Calu3 (cell line): Measurements from ENCODE around the gene CELSR1. TPM values are rescaled to one million over a fixed set of nuclear protein-coding genes. Genes with fewer than 3 reads are reported as not detected.

ENCODE experiments used
- BruUV-seq: library from RNA; stranded (reverse); fragments of 400-500 nt; replicated peaks from 2 replicates; lab custom pipeline; 2021; lab: Mats Ljungman, UMichigan
- CTCF ChIA-PET: fragments of 300-600 bp; sonication (Branson Sonifier 250); formaldehyde crosslinking; loops from one replicate; lab custom pipeline; 2022; ENCODE audit warnings: antibody characterized with exemption; lab: Charles Lee
- DNase-seq: peaks from one replicate; pipeline ENCODE4 v3.0.0; 2022
- H3K27ac Mint-ChIP-seq: one replicate; pipeline ENCODE4 v1.8.0; 2022; ENCODE audit warnings: mixed read lengths; ENCODE audit not compliant: unreplicated experiment
- H3K27me3 Mint-ChIP-seq: one replicate; pipeline ENCODE4 v1.8.0; 2022; ENCODE audit warnings: mixed read lengths; ENCODE audit not compliant: unreplicated experiment
- H3K36me3 Mint-ChIP-seq: one replicate; pipeline ENCODE4 v1.8.0; 2022; ENCODE audit warnings: mild to moderate bottlenecking, moderate library complexity, mixed read lengths; ENCODE audit not compliant: insufficient read depth, unreplicated experiment
- H3K4me1 Mint-ChIP-seq: one replicate; pipeline ENCODE4 v1.8.0; 2022; ENCODE audit warnings: mild to moderate bottlenecking, low read depth, mixed read lengths; ENCODE audit not compliant: unreplicated experiment
- H3K4me3 Mint-ChIP-seq: one replicate; pipeline ENCODE4 v1.8.0; 2022; ENCODE audit warnings: mild to moderate bottlenecking, low read depth, moderate library complexity, mixed read lengths; ENCODE audit not compliant: unreplicated experiment
- H3K9me3 Mint-ChIP-seq: one replicate; pipeline ENCODE4 v1.8.0; 2022; ENCODE audit warnings: low read depth, mixed read lengths; ENCODE audit not compliant: unreplicated experiment
- CTCF ChIP-seq: fragments of 200-600 bp; IDR thresholded peaks from one replicate; pipeline ENCODE4 v1.8.0; 2022; ENCODE audit warnings: antibody characterized with exemption; ENCODE audit not compliant: unreplicated experiment
- intact Hi-C: fragments of 100-400 bp; cut with micrococcal nuclease; formaldehyde crosslinking; loops from one replicate; pipeline ENCODE4 v1.10.0; 2022; ENCODE audit not compliant: unreplicated experiment
- total RNA-seq: library from RNA; stranded (reverse); gene quantifications from 2 replicates; pipeline ENCODE4 v1.2.3, GENCODE V29; 2022

CELSR1 gene
- total RNA-seq, 1 experiment from 2014 or later: 45.5 TPM

GRCh38 chr22:46416891-46417580, 120.4 kb downstream of the CELSR1 start:
- no peak overlapping the region for H3K27ac Mint-ChIP-seq

GRCh38 chr22:46416520-46416871, 120.9 kb downstream of the CELSR1 start:
- intact Hi-C loops: no loop called here
- no peak for TF ChIP-seq CTCF
- H3K4me3 Mint-ChIP-seq: no peak overlapping the region
- CTCF ChIA-PET: no interaction called here
- no TSS peak for BruUV-seq
- no peaks in the 10 kb centered on the region for H3K9me3 Mint-ChIP-seq
- no peak overlapping the region for H3K27ac Mint-ChIP-seq
- H3K27me3 Mint-ChIP-seq: no peaks in the 10 kb centered on the region
- no peaks in the 10 kb centered on the region for H3K4me1 Mint-ChIP-seq
- DNase-seq: no peak
- peaks cover 6% of the 10 kb centered on the region for H3K36me3 Mint-ChIP-seq

More at GRCh38 chr22:46416891-46417580, 120.4 kb downstream of the CELSR1 start:
- DNase-seq: no peak
- TF ChIP-seq CTCF: no peak
- intact Hi-C loops: no loop called here
- H3K4me3 Mint-ChIP-seq: no peak overlapping the region
- BruUV-seq: no TSS peak
- no peaks in the 10 kb centered on the region for H3K27me3 Mint-ChIP-seq
- peaks cover 6% of the 10 kb centered on the region for H3K36me3 Mint-ChIP-seq
- no peaks in the 10 kb centered on the region for H3K4me1 Mint-ChIP-seq
- no peaks in the 10 kb centered on the region for H3K9me3 Mint-ChIP-seq
- CTCF ChIA-PET: no interaction called here

- no peak for DNase-seq
- Mint-ChIP-seq H3K27ac (no peak overlapping the region), H3K4me3 (no peak overlapping the region), H3K9me3 (no peaks in the 10 kb centered on the region), H3K27me3 (no peaks in the 10 kb centered on the region), H3K4me1 (no peaks in the 10 kb centered on the region), H3K36me3 (peaks cover 6% of the 10 kb centered on the region)
- CTCF ChIA-PET: no interaction called here
- BruUV-seq: no TSS peak
- TF ChIP-seq CTCF: no peak
- intact Hi-C loops: no loop called here
Measured at GRCh38 chr22:46415776-46416519, 121.5 kb downstream of the CELSR1 start.

- TF ChIP-seq CTCF: no peak
- CTCF ChIA-PET: interaction anchor here (0.6 kb wide), 1 partner anchor 100 kb away, joined by 3 read pairs; no protein-coding TSS in a partner anchor
- Mint-ChIP-seq H3K36me3 (peaks cover 6% of the 10 kb centered on the region), H3K9me3 (no peaks in the 10 kb centered on the region), H3K4me1 (no peaks in the 10 kb centered on the region), H3K27ac (no peak overlapping the region), H3K27me3 (no peaks in the 10 kb centered on the region), H3K4me3 (no peak overlapping the region)
- intact Hi-C loops: no loop called here
- no TSS peak for BruUV-seq
- no peak for DNase-seq
Measured at GRCh38 chr22:46414704-46415103, 122.7 kb downstream of the CELSR1 start.
